Melanocyte of skin (primary cell): ENCODE data around the gene SNAI1. TPM values are rescaled to one million over a fixed set of nuclear protein-coding genes. Genes with fewer than 3 reads are reported as not detected.

Source experiments
- small RNA-seq, 2 donors: library from RNA; depleted of rRNA; stranded (forward); fragments of <200 nt; gene quantifications; one replicate each; pipeline ENCODE3, GENCODE V24; 2012
- total RNA-seq, 2 donors: library from RNA; depleted of rRNA; stranded (reverse); fragments of >200 nt; gene quantifications; 2 replicates each; pipeline ENCODE4 v1.2.3, GENCODE V29; 2012

SNAI1 gene
- total RNA-seq: under 1 TPM in 1 of 2 donors, not detected in 1; 0.33 TPM

DNA sequence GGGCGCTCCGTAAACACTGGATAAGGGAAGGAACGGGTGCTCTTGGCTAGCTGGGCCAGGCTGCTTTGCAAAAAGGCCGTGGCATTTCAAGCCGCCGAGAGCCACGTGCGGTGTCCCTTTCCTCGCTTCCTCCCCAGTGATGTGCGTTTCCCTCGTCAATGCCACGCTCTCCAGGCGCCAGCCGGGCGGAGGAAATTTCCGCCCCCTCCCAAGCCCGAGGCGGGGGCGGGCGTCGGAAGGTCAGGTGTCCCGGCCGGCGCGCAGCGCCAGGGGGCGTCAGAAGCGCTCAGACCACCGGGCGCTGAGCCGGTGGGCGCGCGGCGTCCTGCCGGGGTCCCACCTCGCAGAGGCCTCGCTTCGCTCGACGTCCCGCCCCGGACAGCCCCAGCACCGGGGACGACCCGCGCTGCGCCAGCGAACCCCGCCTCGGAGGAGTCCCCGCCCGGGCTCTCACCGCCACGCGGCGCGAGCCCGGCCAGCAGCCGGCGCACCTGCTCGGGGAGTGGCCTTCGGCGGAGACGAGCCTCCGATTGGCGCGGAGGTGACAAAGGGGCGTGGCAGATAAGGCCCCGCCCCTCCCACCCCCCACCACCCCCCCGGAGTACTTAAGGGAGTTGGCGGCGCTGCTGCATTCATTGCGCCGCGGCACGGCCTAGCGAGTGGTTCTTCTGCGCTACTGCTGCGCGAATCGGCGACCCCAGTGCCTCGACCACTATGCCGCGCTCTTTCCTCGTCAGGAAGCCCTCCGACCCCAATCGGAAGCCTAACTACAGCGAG is at the start of gene SNAI1:
TSS of gene SNAI1 (plus strand) at position 635 of the 777 bp plus-strand sequence. CDS start at position 715, 80 bp downstream.

GRCh38 chr20:49936153-49937026 is 46.4 kb upstream of the SNAI1 start, which contains the start of gene RNF114:
TSS of gene RNF114 (plus strand) at chr20:49936397. CDS start at chr20:49936413, 16 bp downstream.

Small RNA genes lying within 50 kb of the gene (small RNA-seq; reads per million reads assigned to genes)
- gene RF00017: 0 reads per million in 2 donors
- gene RNU6-147P: 0 reads per million in 2 donors

Other genes with a start within 250 kb of the SNAI1 start
- gene SLC9A8, start 170.2 kb upstream of the SNAI1 start, total RNA-seq: 10 to 100 TPM in 1 of 2 donors, 1 to 10 TPM in 1; 9.0 to 12.4 TPM
- gene SPATA2, start 67.5 kb upstream of the SNAI1 start, total RNA-seq: 1 to 10 TPM; 5.0 to 5.5 TPM
- gene RNF114, start 46.6 kb upstream of the SNAI1 start, total RNA-seq: 100 to 1,000 TPM; 137 to 175 TPM
- 10 to 100 TPM; 63.0 to 88.6 TPM for gene UBE2V1, start 130.2 kb downstream of the SNAI1 start, total RNA-seq
- gene PEDS1, start 170.7 kb downstream of the SNAI1 start, total RNA-seq: 10 to 100 TPM; 27.2 to 29.0 TPM
- 10 to 100 TPM; 41.3 to 51.3 TPM for gene CEBPB, start 207.8 kb downstream of the SNAI1 start, total RNA-seq